NB4 (cell line): Measurements from ENCODE around the gene FOXJ3.

Source experiments
- DNase-seq: peaks from one replicate; pipeline ENCODE4 v3.0.0; 2010; ENCODE audit warnings: low read depth
- H3K4me3 ChIP-seq: one replicate; pipeline ENCODE4 v1.5.1; 2011; ENCODE audit warnings: mild to moderate bottlenecking, low read depth, low read length, moderate library complexity
- MYC ChIP-seq: IDR thresholded peaks from 2 replicates; pipeline ENCODE4 v1.6.1; 2011; ENCODE audit warnings: low read depth, low read length
- POLR2A ChIP-seq: IDR thresholded peaks from 2 replicates; pipeline ENCODE4 v1.6.1; 2011; ENCODE audit warnings: mild to moderate bottlenecking; ENCODE audit not compliant: insufficient read length; ENCODE audit errors: extremely low read depth
- TF ChIP-seq, protein P1 (sequence below): IDR thresholded peaks from one replicate; pipeline ENCODE4 v1.5.1; 2012; ENCODE audit warnings: low read depth, low read length
- TF ChIP-seq, protein P2 (sequence below): IDR thresholded peaks from 2 replicates; pipeline ENCODE4 v1.6.1; 2011; ENCODE audit warnings: low read depth, low read length

FOXJ3 gene

DNA sequence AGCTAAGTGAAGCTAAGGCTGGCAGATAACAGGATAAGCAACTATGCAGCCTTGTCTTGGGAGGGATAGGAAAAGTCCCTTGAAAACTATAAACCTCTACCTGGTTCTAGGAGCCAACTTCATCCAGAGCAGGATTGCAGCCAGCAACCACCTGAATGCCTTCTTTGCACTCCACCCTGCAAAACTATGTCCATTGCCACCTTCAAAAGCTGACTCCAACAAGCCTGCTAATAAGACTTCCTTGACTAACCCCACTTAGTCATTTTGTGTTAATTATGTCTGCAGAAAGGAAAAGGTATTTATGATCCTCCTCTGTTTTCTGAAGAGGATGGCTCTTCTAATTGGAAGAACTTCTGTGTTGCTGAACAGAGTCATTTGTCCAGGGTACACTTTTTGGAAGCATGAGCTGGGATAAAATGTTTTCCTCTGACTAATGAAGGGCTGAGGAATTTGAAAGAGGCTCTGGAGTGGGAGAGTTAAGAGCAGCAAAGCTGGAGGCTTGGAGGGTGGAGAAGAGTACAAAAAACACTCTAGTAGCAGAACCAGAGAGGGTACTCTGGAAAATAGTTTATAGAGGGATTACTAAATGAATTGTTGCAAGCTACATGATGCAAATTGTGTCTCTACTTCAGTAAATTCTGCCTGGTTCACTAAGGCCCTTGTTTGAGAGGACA is 36.0 kb upstream of the FOXJ3 start:
- no peak for DNase-seq
- TF ChIP-seq POLR2A: no peak
- TF ChIP-seq, protein P1, sequence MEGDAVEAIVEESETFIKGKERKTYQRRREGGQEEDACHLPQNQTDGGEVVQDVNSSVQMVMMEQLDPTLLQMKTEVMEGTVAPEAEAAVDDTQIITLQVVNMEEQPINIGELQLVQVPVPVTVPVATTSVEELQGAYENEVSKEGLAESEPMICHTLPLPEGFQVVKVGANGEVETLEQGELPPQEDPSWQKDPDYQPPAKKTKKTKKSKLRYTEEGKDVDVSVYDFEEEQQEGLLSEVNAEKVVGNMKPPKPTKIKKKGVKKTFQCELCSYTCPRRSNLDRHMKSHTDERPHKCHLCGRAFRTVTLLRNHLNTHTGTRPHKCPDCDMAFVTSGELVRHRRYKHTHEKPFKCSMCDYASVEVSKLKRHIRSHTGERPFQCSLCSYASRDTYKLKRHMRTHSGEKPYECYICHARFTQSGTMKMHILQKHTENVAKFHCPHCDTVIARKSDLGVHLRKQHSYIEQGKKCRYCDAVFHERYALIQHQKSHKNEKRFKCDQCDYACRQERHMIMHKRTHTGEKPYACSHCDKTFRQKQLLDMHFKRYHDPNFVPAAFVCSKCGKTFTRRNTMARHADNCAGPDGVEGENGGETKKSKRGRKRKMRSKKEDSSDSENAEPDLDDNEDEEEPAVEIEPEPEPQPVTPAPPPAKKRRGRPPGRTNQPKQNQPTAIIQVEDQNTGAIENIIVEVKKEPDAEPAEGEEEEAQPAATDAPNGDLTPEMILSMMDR: no peak
- TF ChIP-seq MYC: no peak
- TF ChIP-seq, protein P2, sequence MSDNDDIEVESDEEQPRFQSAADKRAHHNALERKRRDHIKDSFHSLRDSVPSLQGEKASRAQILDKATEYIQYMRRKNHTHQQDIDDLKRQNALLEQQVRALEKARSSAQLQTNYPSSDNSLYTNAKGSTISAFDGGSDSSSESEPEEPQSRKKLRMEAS: no peak
- no peak overlapping the region for H3K4me3 ChIP-seq

DNA sequence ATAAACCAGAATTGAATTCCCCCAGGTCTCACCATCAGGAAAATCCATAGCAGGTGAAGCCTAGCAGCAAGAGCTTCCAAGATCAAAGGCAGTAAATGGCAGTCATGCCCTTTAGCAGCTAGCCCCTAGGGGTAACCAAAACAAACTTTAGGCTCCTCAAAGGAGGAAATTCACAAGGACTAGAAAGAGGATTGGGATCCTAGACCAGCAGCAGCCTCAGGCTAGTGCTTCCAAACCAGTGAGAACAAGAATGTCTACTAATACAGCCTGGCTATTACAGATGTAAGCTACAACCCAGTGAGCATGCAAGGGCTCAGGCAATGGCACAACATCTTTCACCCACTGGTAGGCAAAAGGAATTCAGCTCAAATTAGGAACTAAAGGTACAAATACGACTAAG is 34.4 kb upstream of the FOXJ3 start:
- TF ChIP-seq, protein P2: no peak
- TF ChIP-seq MYC (no peak), POLR2A (no peak)
- TF ChIP-seq, protein P1: no peak
- no peak overlapping the region for H3K4me3 ChIP-seq
- DNase-seq: no peak

DNA sequence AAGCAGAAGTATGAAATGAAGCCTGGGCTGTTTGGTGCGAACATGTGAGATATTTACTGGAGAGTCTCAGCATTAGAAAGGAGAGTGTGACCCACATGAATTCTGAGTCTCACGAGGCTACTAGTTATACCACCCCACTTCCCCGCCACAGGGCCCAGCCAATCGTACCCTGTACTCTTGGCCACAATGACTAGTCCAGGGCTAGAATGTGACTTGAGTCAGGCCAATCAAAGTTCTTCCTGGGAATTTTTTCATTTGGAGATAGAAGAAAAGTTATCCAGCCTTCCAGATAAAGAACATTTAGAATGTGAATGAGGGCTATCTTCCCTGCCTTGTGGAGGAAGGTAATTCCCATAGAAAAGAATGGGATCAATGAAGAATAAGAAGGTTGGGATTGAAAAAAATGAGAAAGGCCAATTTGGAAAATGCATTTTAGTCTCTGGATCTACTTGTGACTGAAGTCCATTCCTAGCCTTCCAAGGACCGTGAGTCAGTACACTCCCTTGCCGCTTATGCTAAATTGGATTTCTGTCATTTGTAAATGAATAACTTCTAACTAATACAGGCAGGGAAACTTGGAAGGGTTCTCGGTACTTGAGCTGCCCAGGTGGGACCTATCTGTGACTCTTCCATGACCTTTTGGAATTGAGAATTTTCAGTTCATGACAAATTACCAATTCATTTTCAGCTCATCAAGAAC is 33.2 kb upstream of the FOXJ3 start:
- TF ChIP-seq, protein P2: no peak
- TF ChIP-seq POLR2A (no peak), MYC (no peak)
- TF ChIP-seq, protein P1: no peak
- H3K4me3 ChIP-seq: no peak overlapping the region
- no peak for DNase-seq

DNA sequence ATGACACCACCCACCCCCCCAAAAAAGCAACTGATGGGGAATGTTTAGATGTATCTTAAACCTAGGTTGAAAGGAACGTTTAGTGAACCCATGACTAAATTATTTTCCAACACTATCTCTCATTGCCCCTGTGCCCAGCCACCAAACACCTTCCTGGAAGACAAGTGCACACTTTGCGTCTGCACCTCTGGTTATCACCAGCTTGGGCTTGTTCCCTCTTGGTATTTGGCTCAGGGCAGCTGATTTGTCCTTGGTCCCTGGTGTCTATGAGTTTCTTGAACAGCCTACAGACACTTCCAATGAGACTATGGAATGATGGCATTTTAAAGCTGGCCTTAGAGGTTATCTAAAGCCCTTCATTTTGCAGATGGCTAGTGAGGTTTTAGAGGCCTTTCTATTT is 30.1 kb upstream of the FOXJ3 start:
- TF ChIP-seq MYC: no peak
- no peak for DNase-seq

DNA sequence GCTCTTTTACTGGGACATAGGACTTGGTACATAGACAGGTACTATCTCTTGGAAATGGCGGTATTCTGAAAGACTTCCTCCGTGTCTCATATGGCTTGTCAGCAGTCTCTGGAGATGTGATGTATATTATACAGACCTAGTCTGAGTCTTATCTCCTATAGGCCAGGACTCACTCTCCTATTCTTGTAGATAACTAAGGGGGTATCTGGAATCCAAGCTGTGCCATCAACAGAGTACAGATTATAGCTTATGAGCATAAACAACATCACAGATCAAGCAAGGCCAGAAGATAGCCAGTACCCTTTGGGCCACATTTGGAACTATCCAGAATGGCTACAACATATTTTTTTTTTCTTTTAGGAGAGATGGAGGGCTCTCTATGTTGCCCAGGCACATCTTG is 29.5 kb upstream of the FOXJ3 start:
- no peak overlapping the region for H3K4me3 ChIP-seq
- no peak for DNase-seq
- TF ChIP-seq, protein P2: no peak
- TF ChIP-seq POLR2A (no peak), MYC (no peak)
- TF ChIP-seq, protein P1: no peak

More for the DNA sequence above, 30.1 kb upstream of the FOXJ3 start:
- H3K4me3 ChIP-seq: no peak overlapping the region

DNA sequence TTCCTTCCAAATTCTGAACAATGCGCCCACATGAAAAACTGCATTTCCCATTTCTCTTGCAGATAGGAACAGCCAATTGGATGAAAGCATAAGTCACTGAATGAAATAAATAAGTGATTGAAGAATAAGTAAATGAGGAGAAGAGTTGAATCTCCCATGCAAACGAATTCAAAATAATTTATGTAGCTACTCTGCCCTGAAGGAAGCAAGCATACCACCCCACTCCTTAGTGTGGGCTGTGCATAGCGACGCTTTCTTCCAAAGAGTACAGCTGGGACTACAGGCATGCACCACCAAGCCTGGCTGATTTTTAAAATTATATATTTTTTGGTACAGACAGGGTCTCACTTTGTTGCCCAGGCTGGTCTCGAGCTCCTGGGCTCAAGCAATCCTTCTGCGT is 29.1 kb upstream of the FOXJ3 start:
- no peak for DNase-seq

More for the DNA sequence above, 29.1 kb upstream of the FOXJ3 start:
- no peak overlapping the region for H3K4me3 ChIP-seq
- TF ChIP-seq POLR2A (no peak), MYC (no peak)
- TF ChIP-seq, protein P2: no peak
- TF ChIP-seq, protein P1: no peak
